Liver (tissue), 9 donors: ENCODE results near the gene RNF145. TPM values are rescaled to one million over a fixed set of nuclear protein-coding genes. Genes with fewer than 3 reads are reported as not detected.

Source experiments
- DNase-seq: peaks from one replicate; pipeline ENCODE4 v3.0.0-alpha.2; 2017; ENCODE audit warnings: low spot score
- H3K27ac ChIP-seq, 2 donors: one replicate each; pipeline ENCODE4 v1.7.0; 2013; ENCODE audit warnings: inconsistent platforms in 2 of 2, low read length in 2 of 2, control low read depth in 1 of 2, low read depth in 1 of 2, mild to moderate bottlenecking in 1 of 2
- H3K27me3 ChIP-seq, 4 donors: one replicate each; pipeline versions ENCODE4 v1.6.1 to v1.7.0; 2013; ENCODE audit warnings: low read length in 3 of 4, inconsistent platforms in 1 of 4, mild to moderate bottlenecking in 1 of 4, moderate library complexity in 1 of 4; ENCODE audit not compliant: control insufficient read depth in 4 of 4, insufficient read depth in 4 of 4
- H3K36me3 ChIP-seq, 4 donors: one replicate each; pipeline versions ENCODE4 v1.6.1 to v1.7.0; 2013; ENCODE audit warnings: low read length in 3 of 4, mild to moderate bottlenecking in 3 of 4, low read depth in 1 of 4, moderate library complexity in 1 of 4; ENCODE audit not compliant: control insufficient read depth in 4 of 4, insufficient read depth in 3 of 4
- H3K4me1 ChIP-seq, 4 donors: one replicate each; pipeline versions ENCODE4 v1.6.1 to v1.7.0; 2013; ENCODE audit warnings: low read length in 3 of 4, mild to moderate bottlenecking in 3 of 4, moderate library complexity in 1 of 4; ENCODE audit not compliant: control insufficient read depth in 4 of 4, insufficient read depth in 4 of 4
- H3K4me3 ChIP-seq, 3 donors: one replicate each; pipeline versions ENCODE4 v1.6.1 to v1.7.0; 2013; ENCODE audit warnings: low read length in 3 of 3, control low read depth in 1 of 3, low read depth in 1 of 3, mild to moderate bottlenecking in 1 of 3
- H3K9ac ChIP-seq, 2 donors: one replicate each; pipeline ENCODE4 v1.7.0; 2013; ENCODE audit warnings: low read length in 2 of 2, mild to moderate bottlenecking in 2 of 2, moderate library complexity in 2 of 2, control low read depth in 1 of 2, low read depth in 1 of 2
- H3K9me3 ChIP-seq, 4 donors: one replicate each; pipeline versions ENCODE4 v1.6.1 to v1.7.0; 2013; ENCODE audit warnings: low read length in 3 of 4; ENCODE audit not compliant: control insufficient read depth in 4 of 4
- EGR1 ChIP-seq, 2 donors: IDR thresholded peaks; 2 replicates each; pipeline ENCODE4 v1.6.1; 2016 to 2018; ENCODE audit warnings: antibody characterized with exemption in 2 of 2, low read depth in 2 of 2
- FOXA2 ChIP-seq: IDR thresholded peaks from 2 replicates; pipeline ENCODE4 v1.6.1; 2016; ENCODE audit warnings: antibody characterized with exemption
- GABPA ChIP-seq, 2 donors: IDR thresholded peaks in 1 of 2; conservative IDR thresholded peaks in 1 of 2; 2 replicates each; pipeline ENCODE4 v1.6.1; 2016; ENCODE audit warnings: antibody characterized with exemption in 2 of 2, mild to moderate bottlenecking in 1 of 2, moderate library complexity in 1 of 2
- HNF4A ChIP-seq, 2 donors: conservative IDR thresholded peaks; 2 replicates each; pipeline ENCODE4 v1.6.1; 2016; ENCODE audit warnings: antibody characterized with exemption in 2 of 2, mild to moderate bottlenecking in 2 of 2
- HNF4G ChIP-seq: IDR thresholded peaks from 2 replicates; pipeline ENCODE4 v1.6.1; 2016; ENCODE audit warnings: antibody characterized with exemption
- NR2F2 ChIP-seq: IDR thresholded peaks from 2 replicates; pipeline ENCODE4 v1.6.1; 2016; ENCODE audit warnings: antibody characterized with exemption
- RAD21 ChIP-seq, 2 donors: IDR thresholded peaks; 2 replicates each; pipeline ENCODE4 v1.6.1; 2016; ENCODE audit warnings: antibody characterized with exemption in 2 of 2, mild to moderate bottlenecking in 2 of 2
- TAF1 ChIP-seq: conservative IDR thresholded peaks from 2 replicates; pipeline ENCODE4 v1.6.1; 2016; ENCODE audit warnings: antibody characterized with exemption, mild to moderate bottlenecking
- YY1 ChIP-seq: IDR thresholded peaks from 2 replicates; pipeline ENCODE4 v1.6.1; 2016; ENCODE audit warnings: antibody characterized with exemption, mild to moderate bottlenecking
- WGBS: extraction: QIAGEN DNeasy Blood & Tissue Kit; methylation state at CpG from one replicate; pipeline ENCODE4 v1.1.7; 2013; 5-methylcytosine and 5-hydroxymethylcytosine counted together
- polyA plus RNA-seq, 2 donors: library from polyadenylated mRNA; stranded (reverse) in 1 of 2; unstranded in 1 of 2; fragments of 200-250 nt in 1 of 2; fragments of >200 nt in 1 of 2; fragmentation: Nextera tagmentation in 1 of 2; extraction: Ambion mirVana in 1 of 2; gene quantifications; one replicate each; pipeline versions ENCODE4 v1.2.1 to v1.2.3, GENCODE V29; 2013 to 2015
- total RNA-seq, 2 donors: library from RNA; depleted of rRNA; stranded (reverse); fragments of >200 nt; gene quantifications; one replicate each; pipeline ENCODE4 v1.2.3, GENCODE V29; 2014
- TF ChIP-seq, protein P1 (sequence below): IDR thresholded peaks from 2 replicates; pipeline ENCODE4 v1.6.1; 2016; ENCODE audit warnings: antibody characterized with exemption
- TF ChIP-seq, protein P2 (sequence below): IDR thresholded peaks from 2 replicates; pipeline ENCODE4 v1.6.1; 2016; ENCODE audit warnings: antibody characterized with exemption, mild to moderate bottlenecking
- TF ChIP-seq, protein P3 (sequence below): fragments of 150-350 bp; IDR thresholded peaks from 2 replicates; pipeline ENCODE4 v1.5.1; 2017; ENCODE audit warnings: improper control_type of control experiment, low read depth, low read length; ENCODE audit not compliant: missing input control
- donor health status: healthy.
- donor health status: healthy.
- donor health status: healthy.
- donor health status: healthy.
- donor health status: healthy.

The RNF145 gene
- total and polyA plus RNA-seq, 4 donors: 2.9 to 34.6 (median 11.7) TPM

DNA sequence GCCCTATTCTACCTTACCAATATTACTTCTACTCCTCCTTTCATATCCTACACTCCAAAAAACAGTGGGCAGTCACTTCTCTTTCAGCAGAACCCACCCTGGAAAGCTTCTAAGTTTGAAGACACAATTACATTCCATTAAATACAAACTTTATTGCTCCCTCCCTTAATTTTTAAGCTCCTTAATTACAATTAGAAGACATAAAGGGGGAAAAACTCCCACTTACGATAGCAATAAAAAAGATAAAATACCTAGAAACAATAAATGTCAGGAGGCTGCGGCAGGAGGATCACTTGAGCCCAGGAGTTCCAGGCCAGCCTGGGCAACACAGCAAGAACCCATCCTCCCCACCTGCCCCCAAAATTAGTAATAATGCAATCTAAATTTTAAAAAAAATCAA lies 9.6 kb downstream of the RNF145 start:
- Histone ChIP-seq H3K4me1 (peaks cover 0 to 1% (median 0%) of the 10 kb centered on the region in 4 donors), H3K9me3 (no peaks in the 10 kb centered on the region), H3K4me3 (no peak overlapping the region), H3K27me3 (no peaks in the 10 kb centered on the region), H3K27ac (no peak overlapping the region), H3K9ac (no peak overlapping the region), H3K36me3 (no peaks in the 10 kb centered on the region)
- TF ChIP-seq HNF4A (conservative IDR thresholded peaks at IDR 0.05): no peak
- TF ChIP-seq GABPA (IDR thresholded peaks at IDR 0.05 in 1 of 2, conservative IDR thresholded peaks at IDR 0.05 in 1 of 2): no peak
- TF ChIP-seq YY1: no peak
- WGBS: 98% methylated on average over 2 of the region's 2 CpGs
- no peak for DNase-seq

GRCh38 chr5:159199225-159199624 lies 10.1 kb downstream of the RNF145 start:
- WGBS: 91% methylated on average over 3 of the region's 3 CpGs
- DNase-seq: no peak
- no peaks in the 10 kb centered on the region for H3K36me3 ChIP-seq
- TF ChIP-seq EGR1 (IDR thresholded peaks at IDR 0.05; ENCODE audit: low read depth in 2 of 2): no peak
- TF ChIP-seq FOXA2: no peak
- no peak for TF ChIP-seq TAF1
- TF ChIP-seq HNF4G: no peak
- no peak for TF ChIP-seq HNF4A (conservative IDR thresholded peaks at IDR 0.05)
- TF ChIP-seq, protein P1, sequence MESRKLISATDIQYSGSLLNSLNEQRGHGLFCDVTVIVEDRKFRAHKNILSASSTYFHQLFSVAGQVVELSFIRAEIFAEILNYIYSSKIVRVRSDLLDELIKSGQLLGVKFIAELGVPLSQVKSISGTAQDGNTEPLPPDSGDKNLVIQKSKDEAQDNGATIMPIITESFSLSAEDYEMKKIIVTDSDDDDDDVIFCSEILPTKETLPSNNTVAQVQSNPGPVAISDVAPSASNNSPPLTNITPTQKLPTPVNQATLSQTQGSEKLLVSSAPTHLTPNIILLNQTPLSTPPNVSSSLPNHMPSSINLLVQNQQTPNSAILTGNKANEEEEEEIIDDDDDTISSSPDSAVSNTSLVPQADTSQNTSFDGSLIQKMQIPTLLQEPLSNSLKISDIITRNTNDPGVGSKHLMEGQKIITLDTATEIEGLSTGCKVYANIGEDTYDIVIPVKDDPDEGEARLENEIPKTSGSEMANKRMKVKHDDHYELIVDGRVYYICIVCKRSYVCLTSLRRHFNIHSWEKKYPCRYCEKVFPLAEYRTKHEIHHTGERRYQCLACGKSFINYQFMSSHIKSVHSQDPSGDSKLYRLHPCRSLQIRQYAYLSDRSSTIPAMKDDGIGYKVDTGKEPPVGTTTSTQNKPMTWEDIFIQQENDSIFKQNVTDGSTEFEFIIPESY: no peak
- TF ChIP-seq YY1: no peak
- TF ChIP-seq, protein P2, sequence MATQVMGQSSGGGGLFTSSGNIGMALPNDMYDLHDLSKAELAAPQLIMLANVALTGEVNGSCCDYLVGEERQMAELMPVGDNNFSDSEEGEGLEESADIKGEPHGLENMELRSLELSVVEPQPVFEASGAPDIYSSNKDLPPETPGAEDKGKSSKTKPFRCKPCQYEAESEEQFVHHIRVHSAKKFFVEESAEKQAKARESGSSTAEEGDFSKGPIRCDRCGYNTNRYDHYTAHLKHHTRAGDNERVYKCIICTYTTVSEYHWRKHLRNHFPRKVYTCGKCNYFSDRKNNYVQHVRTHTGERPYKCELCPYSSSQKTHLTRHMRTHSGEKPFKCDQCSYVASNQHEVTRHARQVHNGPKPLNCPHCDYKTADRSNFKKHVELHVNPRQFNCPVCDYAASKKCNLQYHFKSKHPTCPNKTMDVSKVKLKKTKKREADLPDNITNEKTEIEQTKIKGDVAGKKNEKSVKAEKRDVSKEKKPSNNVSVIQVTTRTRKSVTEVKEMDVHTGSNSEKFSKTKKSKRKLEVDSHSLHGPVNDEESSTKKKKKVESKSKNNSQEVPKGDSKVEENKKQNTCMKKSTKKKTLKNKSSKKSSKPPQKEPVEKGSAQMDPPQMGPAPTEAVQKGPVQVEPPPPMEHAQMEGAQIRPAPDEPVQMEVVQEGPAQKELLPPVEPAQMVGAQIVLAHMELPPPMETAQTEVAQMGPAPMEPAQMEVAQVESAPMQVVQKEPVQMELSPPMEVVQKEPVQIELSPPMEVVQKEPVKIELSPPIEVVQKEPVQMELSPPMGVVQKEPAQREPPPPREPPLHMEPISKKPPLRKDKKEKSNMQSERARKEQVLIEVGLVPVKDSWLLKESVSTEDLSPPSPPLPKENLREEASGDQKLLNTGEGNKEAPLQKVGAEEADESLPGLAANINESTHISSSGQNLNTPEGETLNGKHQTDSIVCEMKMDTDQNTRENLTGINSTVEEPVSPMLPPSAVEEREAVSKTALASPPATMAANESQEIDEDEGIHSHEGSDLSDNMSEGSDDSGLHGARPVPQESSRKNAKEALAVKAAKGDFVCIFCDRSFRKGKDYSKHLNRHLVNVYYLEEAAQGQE: no peak
- TF ChIP-seq, protein P3, sequence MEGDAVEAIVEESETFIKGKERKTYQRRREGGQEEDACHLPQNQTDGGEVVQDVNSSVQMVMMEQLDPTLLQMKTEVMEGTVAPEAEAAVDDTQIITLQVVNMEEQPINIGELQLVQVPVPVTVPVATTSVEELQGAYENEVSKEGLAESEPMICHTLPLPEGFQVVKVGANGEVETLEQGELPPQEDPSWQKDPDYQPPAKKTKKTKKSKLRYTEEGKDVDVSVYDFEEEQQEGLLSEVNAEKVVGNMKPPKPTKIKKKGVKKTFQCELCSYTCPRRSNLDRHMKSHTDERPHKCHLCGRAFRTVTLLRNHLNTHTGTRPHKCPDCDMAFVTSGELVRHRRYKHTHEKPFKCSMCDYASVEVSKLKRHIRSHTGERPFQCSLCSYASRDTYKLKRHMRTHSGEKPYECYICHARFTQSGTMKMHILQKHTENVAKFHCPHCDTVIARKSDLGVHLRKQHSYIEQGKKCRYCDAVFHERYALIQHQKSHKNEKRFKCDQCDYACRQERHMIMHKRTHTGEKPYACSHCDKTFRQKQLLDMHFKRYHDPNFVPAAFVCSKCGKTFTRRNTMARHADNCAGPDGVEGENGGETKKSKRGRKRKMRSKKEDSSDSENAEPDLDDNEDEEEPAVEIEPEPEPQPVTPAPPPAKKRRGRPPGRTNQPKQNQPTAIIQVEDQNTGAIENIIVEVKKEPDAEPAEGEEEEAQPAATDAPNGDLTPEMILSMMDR: no peak
- TF ChIP-seq NR2F2: no peak
- TF ChIP-seq RAD21 (IDR thresholded peaks at IDR 0.05): no peak
- H3K9ac ChIP-seq: no peak overlapping the region
- H3K27me3 ChIP-seq: no peaks in the 10 kb centered on the region
- no peak overlapping the region for H3K27ac ChIP-seq
- H3K4me1 ChIP-seq: peaks cover 0 to 1% (median 0%) of the 10 kb centered on the region in 4 donors
- H3K4me3 ChIP-seq: no peak overlapping the region
- H3K9me3 ChIP-seq: no peaks in the 10 kb centered on the region
